Measurements from ENCODE around the gene LNX1.
"Not testable (repeated sequence)": the region's sequence is repeated elsewhere in the genome, so short reads cannot be mapped to it uniquely, and the experiment has no call there.

LNX1 gene

DNA sequence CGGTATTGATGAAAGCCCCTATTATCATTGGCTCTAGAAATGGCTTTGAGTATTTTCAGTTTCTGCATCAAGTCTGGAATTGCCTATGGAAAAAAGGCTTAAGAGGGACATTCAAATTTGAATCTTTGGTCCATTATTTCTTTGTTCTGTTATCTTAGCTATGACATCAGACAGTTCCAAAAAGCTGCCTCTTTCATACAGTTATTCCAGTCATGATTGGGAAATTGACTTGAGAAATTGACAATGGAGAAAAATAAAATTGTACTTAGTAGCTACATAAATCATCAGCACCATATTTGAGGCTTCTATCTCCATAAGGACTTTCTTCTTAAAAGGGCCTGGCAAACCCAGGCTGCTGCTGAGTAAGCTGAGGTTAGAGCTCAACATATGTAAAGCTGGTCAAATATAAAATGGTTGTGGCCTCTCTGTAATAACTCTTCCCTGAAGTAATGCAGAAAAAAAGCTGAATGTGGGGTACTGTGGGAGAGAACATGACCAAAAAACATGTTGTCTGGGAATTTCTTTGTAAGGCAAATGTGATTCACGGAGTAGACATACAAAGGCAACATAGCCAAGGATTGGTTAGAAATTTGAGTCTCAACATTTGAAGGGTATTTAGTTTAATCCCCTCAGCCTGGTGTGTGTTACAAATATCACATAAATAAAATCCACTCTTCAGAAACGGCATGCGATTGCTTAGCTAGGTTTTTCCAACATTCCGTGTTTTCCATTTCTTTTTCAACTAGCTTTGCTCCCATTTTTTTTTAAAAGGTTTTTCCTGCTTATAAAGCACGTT, 100.9 kb downstream of the LNX1 start:
- DNase-seq, result no peak

DNA sequence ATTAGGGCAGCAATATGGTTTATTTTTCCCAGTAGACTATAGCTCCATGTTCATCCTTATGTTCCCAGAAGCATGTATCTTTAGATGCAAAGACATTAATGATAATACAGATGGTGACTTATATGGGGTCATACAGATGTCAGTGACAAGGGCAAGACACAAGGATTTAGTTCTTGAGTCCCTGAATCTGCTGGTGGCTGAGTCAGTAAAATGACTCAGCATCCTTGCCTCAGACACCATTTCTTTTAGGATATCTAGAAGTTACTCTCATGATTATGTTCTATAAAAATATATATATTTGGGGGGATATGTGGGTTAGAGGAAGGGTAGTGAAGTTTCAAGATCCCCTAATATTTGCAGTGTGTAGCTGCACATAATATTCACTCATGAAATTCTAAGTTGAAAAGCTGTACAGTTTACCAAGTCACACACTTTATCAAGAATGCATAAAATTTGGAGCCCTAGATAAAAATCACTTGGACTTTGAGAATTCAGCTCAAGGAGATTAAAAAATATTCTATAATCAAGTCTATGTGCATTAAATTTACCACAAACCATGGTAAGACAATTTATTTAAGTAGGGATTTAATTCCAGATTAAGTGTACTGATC, 101.9 kb downstream of the LNX1 start:
- no peak for DNase-seq

DNA sequence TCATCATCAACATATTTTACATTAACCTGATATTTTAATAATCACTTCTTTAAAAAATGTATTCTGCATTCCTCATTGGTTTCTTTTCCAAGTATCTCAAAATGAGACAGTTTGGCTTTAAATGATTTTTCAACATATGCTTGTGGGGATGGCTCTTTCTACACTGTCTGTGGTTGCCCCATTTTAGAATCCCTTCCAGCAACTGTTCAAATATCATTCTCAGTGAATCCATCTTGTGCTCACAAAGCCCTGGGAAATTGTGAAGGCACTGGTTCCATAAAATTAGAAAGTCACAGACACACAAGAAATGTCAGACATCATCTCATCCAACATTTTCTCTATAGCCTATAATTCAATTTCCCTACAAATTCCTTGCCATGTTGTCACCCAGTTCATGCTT, 103.5 kb downstream of the LNX1 start:
- no peak for DNase-seq

DNA sequence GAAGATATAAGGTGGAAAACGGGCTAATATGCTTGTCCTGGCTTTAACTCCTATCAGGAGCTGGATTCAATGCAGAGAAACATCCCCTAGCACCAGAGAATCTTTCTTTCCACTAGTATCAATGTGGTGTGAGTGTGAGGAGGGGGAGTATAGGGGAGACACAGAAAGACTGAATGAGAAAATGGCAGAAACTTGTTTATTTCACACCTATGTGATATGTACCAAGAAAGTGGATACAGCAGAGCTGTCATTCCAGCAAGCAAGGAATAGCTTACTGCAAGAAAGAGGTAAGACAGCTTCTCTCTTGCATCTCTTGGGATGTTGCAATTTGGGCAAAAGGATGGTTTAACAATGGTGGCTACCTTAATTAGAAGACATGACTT, 105.6 kb downstream of the LNX1 start:
- DNase-seq, result no peak

DNA sequence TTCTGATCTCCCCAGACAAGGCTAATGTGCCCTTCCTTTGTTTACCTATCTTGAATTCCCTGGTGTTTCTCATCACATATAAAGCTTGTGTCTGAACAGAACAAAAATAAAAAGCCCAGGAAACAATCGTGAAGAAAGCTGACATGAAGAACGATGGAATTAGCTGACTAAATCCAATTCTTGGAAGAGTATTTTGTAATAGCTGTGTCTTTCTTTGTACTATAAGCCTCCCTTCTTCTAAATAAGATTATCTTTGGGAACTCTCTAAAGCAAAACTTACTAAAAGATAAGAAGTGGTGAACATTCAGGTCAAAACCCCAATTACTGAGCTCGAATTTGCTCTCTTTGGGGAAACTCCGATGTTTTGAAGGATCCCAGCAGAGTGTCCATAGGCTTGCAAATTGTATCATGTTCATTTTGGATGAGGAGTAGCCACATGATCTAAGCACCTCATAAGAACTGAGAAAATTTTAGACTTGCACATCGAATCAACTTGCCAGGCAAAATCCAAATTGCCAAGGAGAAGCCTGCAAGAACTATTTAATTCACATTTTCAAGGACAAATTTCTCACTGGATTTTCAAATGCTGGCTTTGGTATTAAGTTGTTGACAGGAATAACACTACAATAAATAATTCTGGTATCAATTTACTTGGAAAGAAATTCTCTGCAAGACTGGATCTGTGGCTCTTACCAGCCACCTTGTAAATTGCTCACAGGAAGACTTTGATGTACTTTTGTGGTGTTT, 106.2 kb downstream of the LNX1 start:
- DNase-seq, result no peak

DNA sequence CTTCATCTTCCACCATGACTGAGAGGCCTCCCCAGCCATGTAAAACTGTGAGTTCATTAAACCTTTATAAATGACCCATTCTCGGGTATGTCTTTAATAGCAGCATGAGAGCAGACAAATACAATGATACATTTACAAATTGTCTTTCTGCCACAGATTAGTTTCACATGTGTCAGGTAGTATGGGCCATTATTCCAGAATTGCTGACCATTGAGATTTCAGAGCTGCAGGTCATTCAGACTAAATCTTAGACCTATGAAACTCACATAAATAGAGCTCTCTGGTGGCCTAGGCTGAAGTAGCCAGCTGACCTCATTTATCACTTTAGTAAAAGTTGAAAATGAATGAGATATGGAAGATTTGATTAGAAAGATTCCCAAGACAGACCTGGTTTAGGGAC, 108.0 kb downstream of the LNX1 start:
- no peak for DNase-seq

DNA sequence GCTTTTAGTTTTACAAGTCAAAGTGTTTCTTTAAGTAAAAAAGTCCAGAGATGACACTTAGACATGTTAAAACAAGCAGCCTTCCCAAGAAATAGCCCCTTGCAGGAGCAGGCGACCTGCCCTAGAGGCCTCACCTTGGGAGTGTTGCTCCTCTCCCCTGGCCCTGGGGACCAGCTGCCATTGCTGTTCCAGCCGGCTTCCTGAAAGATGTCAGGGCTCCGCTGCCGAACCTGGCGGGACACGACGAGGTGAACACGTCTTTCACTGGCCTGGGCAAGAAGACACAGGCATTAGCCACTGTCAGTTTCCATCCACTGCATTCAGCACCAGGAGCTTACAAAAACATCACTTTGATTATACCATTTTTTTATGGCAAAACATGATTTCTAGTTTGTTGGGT, 109.7 kb downstream of the LNX1 start:
- no peak for DNase-seq

DNA sequence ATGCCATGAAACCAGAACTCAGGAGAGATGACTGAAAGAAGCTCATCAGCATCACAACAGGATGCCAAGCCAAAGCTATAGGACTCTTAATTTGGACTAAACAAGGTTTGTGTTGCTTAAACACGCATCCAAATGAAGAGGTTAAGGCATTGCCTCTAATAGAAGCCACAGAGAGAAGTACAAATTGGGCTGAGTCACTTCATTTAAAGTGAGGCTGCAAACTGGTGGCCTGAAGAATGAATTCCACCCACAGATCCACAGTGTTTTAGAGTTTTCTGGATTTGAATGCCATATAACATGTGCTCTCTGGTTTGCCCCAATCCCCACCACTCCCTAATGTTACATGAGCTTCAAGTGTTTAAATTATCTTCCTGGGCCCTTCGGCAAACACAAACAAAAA, 110.4 kb downstream of the LNX1 start:
- no peak for DNase-seq

DNA sequence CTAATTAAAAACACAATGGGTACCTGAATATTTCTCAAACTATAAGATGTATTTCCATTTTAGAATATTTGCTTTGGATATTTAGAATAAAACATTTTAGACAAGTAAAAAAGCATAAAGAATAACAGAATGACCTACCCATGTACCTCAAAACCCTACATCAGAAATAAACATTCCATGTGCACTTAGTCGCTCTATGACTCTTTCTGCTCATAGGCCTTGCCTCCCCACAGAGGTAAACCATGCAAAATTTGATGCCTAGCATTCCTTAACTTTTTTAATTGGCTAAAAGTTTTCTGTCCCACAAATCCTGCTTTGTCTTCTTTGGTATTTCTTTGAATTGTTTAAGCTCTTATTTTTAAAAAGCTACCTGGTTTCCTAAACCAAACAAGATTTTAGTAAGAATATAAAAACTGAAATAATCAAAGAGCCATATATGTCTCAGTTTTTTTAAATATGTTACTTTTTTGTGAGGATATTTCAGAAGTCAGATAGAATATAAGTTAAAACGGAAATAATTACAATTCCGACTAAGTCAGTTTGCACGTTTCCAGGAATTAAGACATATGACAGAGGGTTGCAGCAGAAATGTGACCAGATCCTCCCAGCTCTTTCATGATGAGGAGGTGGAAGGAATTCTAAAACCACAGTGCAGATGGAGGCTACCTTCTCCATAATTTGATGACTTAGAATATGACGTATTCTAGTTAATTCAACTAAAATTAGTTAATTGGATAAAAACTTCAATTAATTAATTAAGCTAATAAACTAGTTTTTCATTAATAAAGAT, 111.4 kb downstream of the LNX1 start:
- no peak for DNase-seq

DNA sequence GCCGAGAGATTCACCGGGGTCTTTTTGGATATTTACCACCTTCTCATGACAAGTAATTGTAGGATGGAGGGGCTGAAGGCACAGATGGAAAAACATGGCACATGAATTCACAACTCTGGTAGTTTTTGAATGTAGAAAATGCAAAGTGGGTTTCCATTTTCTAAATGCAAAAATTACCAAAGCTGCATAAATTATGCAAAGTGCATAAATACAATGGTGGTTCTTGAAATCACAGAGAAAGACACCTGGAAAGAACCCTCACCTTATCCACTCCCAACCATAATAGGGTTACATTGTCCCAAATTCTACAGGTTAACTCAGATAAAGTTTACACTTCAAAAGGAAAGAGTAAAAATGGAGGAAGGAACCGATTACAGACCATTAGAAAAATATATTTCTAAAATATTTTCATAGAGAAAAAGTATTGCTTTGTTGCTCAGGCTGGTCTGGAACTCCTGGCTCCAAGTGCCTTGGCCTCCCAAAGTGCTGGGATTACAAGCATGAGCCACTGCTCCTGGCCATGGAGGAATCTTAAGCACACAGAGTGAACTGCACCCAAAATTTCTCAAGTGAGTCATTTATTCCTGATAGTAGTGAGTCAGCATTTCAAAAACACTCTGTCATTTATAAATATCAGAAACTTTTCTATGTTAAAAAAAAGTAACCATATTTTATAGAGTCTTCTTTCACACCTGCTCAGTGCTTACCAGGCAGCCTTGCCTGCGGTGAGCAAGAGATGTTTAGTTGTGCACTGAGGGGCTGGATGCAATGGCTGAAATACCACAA, 112.4 kb downstream of the LNX1 start:
- no peak for DNase-seq

DNA sequence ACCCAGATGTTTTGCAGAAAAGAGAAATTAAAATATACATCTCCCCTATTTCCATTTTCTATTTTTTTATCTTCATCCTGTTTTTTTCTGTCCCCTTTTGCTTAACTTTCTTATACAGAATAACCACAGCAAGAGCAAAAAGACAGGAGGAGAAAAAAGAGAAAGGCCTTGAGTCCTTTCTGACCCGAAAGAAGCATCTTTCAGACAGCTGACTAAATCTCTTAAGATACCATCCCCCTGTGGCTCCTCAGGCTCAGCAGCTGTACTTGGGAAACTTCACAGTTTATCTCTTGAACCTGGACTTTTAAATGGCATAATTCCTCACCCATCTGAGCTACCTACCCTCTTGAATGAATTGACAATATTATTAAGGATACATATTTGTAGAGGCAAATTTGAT, 113.7 kb downstream of the LNX1 start:
- no peak for DNase-seq

DNA sequence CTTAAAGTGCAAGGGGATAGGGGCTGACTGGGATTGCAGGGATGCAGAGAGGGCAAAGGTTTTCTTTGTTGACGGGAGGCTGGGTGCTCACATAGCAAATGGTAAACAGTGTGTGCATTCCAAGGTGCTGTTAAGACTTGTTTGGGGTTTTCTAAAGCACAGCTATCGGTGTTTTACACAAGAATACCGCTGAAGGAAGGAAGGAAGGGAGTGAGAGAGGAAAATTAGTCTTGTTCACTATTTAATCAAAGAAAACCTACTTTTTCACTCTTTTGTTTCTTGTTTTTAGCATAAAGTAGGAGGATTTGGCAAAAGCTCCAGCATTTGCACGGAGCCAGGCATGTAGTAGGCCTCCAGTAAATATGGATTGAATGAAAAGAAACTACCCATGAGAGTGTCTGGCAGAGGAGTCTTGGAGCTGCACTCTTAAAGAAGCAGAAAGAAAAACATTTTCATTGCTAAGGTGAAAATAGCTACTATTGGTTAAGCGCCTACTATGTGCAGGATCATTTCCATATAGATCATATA, 114.2 kb downstream of the LNX1 start:
- no peak for DNase-seq

DNA sequence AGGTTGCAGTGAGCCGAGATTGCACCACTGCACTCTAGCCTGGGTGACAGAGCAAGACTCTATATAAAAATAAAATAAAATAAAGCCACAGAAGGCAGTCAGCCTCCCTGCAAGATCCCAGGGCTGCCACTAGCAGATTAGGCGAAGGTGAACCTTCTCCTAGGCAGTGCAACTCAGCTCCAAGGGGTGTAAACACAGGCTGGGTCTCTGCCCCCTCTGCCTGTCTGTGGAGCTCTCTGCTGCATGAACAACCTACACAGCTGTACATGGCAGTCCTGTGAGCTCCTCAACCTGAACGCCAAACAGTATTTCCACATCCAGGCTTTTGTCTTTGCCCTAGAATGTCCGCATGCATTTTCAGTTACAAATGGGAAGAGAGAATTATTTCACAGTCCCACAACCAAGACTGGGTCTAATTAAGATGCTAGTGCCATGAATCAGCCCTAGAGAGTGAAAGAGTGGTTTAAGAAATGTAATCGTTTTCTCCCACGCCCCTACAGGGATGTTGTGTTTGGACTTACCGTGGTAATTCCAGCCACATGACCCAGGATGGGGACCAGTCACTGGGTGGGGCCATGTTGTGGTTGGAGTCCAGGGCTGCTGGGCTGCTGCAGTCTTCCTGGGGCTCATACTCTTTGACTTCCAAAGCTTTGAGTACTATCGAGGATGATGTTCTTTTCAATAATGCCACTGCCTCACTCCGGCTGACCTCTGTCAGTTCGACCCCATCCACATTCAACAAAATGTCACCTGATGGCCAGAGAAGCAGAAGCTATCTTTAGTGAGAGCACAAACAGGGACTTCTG, 114.9 kb downstream of the LNX1 start:
- DNase-seq, result peak in 1 of 2 donors; percentile 18

DNA sequence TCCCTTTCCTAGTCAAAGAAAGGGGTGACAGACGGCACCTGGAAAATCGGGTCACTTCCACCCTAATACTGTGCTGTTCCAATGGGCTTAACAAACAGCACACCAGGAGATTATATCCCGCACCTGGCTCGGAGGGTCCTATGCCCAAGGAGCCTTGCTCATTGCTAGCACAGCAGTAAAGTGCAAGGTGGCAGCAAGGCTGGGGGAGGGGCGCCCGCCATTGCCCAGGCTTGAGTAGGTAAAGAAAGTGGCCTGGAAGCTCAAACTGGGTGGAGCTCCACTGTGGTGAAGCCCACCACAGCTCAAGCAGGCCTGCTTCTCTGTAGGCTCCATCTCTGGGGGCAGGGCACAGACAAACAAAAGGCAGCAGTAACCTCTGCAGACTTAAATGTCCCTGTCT, 124.7 kb downstream of the LNX1 start:
- not testable (repeated sequence) for DNase-seq

DNA sequence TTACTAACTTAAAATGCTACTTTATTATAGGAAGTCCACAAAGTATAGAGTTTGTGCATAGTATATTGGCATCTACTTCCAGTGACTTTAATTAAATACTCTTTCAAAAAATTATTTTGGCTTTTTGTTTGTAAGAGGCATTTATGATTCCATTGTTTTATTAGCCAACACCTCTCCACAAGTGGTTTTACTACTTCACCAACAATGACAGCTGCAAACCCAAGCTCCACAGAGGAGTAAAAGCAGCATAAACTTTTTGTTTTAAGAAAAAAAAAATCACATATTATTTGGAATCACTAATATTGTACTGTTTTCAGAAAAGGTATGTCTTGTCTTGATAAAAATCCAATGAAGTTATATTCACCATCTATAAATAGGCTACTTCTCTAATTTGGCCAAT, 125.4 kb downstream of the LNX1 start:
- DNase-seq, result no peak

DNA sequence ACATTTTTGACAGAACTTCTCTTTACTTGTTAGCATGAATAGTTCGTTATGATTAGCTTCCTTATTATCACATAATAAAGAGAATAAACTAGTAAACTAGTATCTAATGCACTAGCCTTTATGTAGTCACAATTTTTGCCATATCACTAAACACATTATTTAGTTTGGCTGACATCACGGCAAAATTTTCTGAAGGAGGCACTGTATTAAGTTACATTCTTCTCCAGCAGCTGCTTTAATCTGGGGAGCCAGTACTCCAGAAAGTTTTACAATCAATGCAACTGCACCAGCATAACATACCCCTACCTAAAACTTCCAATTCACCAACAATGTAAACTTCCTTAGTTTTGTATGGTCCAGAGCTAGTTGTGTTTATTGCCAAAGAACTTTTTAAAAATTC, 126.0 kb downstream of the LNX1 start:
- DNase-seq, result no peak

DNA sequence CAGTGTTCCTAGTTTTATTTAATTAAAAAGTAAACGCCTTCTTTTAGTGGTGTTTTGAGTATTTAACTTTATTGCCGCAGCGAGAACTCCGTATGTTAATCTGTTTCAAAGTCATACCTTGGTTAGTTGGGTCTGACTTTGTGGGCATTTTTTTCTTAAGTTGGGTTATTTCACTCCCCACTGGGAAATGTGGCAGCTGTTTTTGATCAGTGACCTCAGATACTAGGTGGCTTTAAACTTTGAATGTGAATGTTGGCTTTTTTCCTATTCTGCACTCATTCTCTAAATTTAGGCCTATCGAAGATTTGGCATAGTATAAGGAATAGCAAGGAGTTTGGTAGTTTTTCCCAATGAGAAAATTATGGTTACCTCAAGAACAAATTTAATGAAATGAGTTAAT, 127.9 kb downstream of the LNX1 start:
- no peak for DNase-seq

DNA sequence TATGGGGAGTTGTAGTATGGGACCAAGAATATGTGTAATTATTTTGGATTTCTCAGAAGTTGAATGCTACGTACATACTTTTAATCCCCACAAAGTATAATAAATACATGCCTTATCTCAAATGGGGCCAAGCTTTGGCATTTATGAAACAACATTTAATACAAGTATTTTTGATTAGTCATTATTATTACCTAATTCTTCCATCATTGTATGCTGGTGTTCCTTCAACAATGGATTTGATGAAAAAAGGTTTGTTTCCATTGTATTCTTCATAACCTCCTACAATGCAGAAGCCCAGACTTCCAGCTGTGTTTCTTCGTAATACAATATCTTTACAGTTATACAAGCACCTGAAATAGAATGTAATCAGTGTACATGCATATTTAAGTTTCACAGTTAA, 130.0 kb downstream of the LNX1 start:
- DNase-seq, result no peak

DNA sequence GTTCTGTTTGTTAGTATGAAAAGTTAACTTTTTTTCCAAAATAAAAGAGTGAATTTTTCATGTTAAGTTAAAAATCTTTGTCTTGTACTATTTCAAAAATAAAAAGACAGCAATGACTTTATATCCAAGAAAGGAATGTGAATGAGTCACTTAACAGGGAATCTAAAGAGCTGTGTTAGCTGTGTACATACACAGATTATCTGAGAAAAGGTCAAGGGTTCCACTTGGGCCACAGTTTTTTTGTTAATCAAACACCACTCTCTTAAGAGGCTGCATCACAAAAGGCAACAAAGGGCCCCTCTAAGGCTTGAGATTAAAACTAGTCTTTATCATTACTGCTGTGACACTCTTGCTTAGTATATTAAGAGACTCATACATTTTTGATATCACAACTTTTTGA, 131.7 kb downstream of the LNX1 start:
- DNase-seq, result no peak

DNA sequence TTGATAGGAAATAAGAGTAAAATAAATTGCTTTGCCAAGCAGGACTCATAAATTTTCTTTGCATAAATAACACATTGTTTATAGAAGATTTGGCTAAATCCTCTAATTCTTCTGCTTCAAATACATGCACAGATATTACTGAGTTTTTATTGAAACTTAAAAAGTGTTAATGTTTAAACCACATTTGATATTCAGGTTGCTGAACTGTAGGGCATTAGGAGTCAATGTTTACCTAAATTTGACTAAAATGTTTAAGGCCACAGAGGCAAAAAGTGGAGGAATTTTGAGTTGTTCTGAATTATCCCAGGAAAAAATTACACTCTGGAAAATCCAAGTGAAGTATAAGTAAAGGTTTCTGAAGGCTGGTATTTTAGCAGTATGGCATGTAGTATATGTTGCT, 135.1 kb downstream of the LNX1 start:
- DNase-seq, result no peak

DNA sequence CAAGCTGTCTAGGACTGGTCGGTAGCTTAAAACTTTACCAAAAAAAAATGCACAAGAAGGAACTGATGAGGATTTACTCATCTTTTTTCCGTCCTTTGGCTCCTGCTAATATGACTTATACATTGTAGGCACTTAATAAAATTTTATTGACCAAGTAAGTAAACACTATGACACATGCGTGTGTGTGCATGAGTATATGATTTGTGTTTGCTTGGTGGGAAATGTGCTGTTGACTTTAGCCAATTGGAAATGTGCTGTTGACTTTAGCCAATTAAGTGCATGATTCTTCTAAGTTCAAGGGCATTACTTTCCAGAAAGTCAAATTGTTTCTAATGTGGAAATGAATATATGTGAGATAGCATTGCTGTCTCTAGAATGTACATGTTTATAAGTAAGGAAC, 135.5 kb downstream of the LNX1 start:
- no peak for DNase-seq

Measured in inflammatory macrophage treated with lipopolysaccharide for 1 hour (primary cell).